HG02981 (cell line): ENCODE measurements around the gene BRAF.
"Not testable (repeated sequence)": the region's sequence is repeated elsewhere in the genome, so short reads cannot be mapped to it uniquely, and the experiment has no call there.

ENCODE experiments used
- ATAC-seq: cut with Tn5 transposase; IDR thresholded peaks from one replicate; pipeline ENCODE4 v1.9.1; 2021; ENCODE audit warnings: mild to moderate bottlenecking, moderate library complexity; ENCODE audit not compliant: unreplicated experiment

The BRAF gene

DNA sequence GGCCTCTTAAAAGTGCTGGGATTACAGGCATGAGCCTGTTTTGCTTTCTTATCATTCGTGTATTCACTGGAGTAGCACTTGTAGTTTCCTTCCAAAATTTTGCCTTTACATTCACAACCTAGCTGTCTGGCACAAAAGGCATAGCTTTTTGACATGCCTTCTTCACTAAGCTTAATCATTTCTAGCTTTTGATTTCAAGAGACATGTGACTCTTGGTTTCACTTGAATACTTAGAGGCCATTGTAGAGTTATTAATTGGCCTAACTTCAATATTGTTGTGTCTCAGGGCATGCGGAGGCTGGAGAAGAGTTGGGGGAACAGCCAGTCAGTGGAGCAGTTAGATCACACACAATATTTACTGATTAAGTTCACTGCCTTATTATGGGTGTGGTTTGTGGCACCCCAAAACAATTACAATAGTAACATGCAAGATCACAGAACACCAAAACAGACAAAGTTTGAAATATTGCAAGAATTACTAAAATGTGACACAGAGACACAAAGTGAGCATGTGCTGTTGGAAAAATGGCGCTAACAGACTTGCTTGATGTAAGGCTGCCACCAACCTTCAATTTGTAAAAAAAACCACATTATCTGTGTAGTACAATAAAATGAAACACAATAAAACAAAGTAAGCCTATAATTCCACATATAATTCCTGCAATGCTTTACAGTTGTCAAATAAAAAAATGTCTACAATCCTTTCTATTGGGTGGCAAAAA is 43.1 kb downstream of the BRAF start:
- peak; percentile 65 for ATAC-seq

DNA sequence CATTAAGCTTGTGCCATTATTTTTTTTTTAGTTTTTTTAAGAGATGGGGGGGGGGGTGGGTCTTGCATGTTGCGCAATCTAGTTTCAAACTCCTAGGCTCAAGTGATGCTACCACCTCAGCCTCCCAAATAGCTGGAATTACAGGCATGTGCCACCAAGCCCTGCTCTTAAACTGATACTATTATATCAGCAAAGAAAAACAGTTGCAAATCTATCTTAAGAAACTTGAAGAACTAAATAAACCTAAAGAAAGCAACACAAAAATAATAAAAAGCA is 47.5 kb downstream of the BRAF start:
- no peak for ATAC-seq

DNA sequence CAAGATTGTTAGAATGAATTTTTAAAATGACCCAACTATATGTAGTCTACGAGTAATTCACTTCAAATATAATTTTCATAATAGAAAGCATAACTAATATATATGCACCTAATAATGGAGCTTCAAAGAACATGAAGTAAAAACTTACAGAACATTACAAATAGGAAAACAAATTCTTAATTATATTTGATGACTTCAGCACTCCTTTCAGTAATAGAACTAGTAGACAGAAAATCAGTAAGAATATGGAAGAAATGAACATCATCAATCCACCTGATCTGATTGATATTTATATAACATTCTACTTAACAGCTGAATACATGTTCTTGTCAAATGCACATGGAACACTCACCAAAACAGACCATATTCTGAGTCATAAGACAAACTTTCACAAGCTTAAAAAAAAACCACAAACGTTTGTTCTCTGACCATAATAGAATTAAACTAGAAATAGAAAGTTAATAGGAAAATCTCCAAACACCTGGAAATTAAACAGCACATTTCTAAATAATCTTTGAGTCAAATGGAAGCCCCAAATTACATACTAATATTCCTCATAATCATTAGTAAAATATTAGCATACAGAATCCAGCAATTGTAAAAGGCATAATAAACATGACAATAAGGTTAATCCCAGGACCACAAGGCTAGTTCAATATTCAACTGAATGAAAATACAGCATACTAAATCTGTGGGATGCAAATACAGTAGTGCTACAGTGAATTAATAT is 48.0 kb downstream of the BRAF start:
- ATAC-seq = peak; percentile 73

DNA sequence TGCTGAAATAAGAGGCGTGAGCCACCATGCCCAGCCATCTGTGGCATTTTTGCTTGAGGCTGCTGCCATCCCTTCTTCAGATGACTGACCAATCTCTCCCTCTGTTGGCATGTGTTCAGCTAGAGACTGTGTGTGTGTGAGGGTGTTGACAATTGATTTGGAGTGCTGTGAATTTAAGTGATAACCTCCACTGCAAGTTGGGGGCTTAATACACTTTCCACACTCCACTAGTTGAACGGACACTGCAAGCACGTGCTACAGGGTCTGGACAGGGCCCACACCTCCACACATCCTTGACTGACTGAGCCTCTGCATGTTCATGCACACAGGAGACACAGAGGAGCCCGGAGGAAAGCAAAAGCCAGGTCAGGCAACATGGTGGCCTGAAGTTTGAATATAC is 51.3 kb downstream of the BRAF start:
- ATAC-seq = no peak

DNA sequence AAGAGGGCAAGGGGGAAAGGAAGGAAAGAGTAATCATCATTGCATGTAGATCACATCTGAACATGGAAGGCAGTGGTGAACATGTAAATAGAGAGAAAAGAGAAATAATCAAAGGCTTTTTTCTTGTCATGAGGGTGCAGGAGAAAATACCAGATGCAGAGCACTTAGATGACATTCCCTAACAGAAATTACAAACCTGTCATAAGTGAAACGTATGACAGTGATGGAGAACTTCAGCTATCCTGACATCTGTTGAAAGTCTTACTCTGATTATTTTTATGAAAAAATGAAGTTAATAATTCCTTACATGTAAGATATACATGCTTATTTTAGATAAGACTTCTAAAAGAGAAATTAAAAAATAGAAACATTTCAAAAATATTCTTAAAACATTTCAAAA is 54.7 kb downstream of the BRAF start:
- ATAC-seq = no peak

DNA sequence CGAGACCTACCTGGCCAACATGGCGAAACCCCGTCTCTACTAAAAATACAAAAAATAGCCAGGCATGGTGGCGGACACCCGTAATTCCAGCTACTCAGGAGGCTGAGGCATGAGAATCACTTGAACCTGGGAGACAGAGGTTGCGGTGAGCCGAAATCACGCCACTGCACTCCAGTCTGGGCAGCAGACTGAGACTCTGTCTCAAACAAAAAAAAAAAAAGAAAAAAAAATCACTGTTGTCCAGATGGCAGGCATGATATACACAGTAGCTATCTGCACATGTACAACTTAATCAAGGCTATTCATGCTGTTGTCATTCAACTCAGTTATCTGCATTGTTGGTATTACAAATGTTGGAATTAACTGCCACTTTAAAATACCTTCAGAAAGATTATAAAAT is 55.3 kb downstream of the BRAF start:
- no peak for ATAC-seq

DNA sequence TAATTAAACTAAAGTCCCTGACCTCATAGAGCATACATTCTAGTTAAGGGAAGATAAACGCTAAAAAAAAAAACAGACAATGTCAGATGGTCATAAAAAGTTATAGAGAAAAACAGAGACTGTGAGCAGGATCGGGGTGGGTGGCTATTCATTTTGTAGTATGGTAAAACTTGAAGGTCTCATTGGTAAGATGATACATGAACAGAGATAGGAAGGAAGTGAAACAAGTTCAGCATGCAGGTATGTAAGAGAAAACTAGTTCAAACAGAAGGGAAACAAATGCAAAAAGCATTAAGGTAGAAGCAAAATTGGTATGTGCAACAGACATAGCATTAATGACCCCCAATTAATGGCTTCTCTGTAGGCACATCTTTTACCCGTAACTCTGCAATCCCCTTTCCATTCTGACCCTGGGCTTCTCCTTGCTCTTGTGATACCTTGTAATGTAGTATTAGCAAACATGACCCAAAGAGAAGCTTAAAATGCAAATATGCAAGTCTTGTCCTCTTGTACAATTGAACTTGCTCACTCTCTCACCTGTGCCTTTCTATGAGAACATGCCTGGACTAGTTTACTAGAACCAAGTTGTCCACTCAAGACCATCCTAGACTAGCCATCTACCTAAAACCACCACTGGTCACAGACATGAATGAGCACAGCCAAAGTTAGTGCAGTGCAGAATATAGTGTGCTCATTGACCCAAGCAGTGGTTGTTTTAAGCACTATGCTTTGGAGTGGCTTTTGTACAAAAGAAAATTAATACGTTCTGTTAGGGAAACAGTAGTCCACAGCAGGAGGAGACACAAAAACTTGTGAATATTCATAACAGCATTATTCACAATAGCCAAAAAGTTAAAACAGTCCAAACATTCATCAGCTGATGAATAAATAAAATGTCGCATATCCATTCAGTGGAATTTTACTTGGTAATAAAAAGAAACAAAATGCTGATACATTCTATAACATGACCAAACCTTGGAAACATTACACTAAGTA is 57.0 kb downstream of the BRAF start:
- no peak for ATAC-seq

DNA sequence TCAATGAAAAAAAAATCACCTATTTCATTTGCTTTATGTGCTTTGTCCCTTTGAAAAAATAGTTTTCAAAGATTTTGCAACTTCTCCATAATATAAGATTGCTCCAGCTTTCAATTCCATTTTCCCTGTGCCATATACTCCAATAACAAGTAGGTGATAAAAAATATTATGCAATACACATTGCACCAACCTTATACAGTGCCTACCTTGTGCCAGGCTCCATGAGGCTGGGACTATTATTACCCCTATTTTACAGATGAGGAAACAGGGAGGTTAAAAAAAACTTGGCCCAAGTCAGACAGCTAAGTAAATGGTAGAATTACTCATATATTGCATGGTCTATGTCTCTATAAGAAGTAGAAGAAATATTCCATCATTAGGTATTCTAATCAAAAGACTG is 57.8 kb downstream of the BRAF start:
- no peak for ATAC-seq

DNA sequence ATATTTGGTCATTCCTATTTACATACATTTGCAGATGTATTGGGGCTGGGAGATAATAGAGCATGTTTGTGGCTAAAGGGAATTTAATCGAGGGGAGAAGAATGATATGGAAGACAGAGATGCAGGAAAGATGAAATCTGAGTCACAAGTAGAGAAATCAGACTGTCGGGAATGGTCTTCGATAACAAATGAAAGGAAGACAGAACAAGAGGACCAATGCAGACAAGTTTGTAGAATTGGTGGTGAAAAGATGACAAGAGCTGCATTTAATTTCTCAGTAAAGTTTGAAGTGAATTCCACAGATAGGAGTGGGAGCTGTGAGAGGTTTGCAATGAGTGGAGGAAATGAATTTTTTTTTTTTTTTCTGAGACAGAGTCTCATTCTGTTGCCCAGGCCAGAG is 60.0 kb downstream of the BRAF start:
- no peak for ATAC-seq

DNA sequence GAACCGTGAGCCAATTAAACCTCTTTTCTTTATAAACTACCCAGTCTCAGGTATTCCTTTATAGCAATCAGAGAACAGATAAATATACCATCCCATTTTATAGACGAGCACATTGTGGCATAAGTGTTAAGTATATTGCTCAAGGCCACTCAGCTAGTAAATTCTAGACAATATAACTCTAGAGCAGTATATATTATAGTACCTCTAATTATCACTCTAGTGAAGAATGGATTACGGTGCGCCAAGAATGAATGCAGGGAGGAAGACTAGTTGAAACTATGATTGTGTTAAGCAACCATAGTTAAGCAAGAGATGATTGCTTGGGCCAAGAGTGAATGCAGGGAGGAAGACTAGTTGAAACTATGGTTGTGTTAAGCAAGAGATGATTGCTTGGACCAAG is 60.9 kb downstream of the BRAF start:
- ATAC-seq = no peak

DNA sequence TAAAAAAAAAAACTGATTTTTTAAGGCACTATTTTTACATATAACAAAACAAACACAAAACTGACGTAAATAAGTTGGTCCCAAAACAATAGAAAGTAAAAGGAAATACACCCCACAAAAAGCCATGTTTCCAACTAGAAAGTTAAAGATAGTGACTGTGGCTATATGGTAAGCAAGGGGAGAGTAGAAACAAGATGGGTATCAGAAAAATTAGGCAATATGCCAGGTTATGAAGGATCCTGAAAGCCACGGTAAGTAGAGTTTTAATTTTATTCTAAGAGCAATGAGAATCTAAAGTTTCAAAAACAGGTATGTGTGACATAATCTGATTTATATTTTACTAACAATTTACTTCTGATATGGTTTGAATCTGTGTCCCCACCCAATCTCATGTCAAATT is 61.5 kb downstream of the BRAF start:
- no peak for ATAC-seq

DNA sequence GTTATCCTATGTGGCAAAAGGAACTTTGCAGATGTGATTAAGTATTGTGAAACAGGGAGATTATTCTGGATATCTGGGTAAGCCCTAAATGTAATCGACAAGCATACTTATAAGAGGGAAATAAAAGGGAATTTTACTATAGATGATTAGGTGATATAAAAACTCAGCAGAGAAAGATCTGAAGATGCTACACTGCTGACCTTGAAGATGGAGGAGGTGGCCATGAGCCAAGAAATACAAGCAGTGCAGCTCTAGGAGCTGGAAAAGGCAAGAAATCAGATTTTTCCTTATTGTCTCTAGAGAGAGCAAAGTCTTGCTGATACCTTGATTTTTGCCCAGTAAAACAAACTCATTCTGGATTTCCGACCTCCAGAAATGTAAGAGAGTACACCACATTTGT is 67.7 kb downstream of the BRAF start:
- ATAC-seq = no peak

DNA sequence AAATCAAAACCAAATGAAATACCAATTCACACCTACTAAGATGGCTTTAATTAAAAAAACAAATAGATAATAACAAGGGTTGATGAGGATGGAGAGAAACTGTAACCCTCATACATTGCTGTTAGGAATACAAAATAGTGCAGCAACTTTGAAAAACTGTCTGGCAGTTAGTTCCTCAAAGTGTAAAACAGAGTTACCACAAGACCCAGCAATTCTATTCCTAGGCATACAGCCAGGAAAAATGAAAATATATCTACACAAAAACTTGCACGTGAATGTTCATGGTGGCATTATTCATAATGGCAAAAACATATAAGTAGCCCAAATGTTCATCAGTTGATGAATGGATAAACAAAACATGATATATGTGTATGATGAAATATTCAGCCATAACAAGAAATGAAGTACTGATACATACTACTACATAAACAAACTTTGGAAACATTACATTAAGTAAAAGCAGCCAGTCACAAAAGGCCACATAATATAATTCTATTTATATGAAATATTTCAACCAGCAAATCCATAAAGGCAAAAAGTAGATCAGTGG is 83.5 kb downstream of the BRAF start:
- ATAC-seq = no peak

DNA sequence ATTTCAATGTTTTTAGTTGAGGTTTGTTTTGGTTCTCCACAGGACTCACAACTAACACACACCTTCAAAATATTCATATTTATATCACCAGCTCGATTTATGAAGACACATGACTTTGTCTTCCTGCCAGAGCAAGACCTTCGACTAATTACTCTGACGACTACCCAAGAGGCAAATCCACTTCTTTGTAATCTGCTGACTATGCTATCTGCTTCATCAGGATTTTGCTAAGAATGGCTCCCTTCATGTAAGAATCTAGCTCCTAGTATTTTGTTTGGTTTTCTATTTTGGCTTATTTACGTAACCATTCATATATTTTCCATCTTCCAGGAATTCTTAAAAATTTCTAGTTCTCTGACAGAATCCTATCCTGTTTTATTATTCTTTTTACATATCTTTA is 93.0 kb downstream of the BRAF start:
- ATAC-seq = no peak

DNA sequence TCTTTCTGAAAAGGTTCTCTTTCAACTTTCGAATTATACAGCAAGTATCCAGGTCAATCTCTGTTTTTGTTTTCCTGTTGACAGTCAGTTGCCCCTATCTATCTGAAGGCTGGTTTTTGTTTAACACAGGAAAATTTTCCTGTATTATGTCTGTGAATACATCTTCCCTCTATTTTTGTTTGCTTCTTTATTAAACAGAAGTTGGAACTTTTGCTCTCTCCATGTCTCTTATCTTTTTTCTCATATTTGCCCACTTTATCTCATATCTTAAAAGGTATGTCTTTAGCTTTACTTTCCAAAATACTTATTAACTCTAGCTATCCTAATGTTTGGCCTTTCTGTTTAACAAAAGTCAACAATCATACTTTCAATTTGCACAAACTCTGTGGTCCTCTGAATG is 95.0 kb downstream of the BRAF start:
- no peak for ATAC-seq

DNA sequence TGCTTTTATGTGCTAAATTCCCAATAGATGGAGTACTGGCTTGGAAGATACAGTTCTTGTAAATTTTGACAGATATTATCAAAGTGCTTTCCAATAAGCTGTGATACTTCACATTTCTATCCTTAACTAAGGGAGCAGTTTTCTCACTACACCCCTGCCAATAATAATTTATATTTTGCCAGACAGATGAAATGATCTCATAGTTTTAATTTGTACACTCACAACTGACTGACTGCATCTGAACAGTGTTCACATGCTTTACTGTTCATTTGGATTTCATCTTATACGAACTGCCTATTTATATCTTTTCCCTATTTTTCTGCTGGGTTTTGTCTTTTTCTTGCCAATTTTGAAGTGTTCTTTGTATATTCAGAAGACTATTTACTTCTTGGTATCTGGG is 96.0 kb downstream of the BRAF start:
- ATAC-seq = no peak

DNA sequence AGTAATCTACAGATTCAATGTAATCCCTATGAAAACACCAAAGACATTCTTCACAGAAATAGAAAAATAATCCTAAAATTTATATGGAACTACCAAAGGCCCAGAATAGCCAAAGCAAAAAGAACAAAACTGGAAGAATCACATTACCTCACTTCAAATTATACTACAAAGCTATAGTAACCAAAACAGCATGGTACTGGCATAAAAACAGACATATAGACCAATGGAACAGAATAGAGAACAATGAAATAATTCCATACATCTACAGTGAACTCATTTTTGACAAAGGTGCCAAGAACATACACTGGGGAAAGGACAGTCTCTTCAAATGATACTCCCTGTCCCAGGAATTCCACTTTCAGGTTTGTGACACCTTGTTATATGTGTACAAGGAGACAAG is 107.3 kb downstream of the BRAF start:
- not testable (repeated sequence) for ATAC-seq

DNA sequence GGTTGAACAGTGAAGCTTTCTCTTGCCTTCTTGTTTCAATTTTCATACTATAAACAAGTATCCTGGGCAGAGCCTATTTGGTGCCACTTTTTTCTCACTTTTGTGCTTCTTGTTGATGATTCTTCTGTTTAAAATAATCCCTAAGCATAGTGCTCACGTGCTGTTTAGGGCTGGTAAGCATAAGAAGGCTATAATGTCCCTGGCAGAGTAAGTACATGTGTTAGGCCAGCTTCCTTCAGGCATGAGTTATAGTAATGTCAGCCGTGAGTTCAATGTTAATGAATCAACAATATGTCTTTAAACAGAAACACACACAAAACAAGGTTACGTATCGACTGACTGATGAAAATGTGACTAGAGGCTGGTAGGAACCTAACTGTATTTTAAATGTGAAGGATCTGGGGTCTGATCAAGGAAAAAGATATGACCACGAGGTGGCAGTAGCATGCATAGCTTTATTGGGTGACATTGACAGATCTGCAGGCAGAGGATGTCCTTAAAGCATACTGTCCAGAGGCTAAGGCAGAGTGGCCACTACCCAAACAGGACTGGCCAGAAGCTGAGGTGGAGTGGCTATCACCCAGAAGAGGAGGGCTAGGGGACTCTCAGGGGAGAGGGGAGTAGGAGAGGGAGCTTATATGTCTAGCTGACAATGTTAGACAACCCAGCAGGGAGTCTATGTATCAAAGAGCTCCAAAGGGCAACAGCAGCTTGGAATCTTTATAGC is 113.7 kb downstream of the BRAF start:
- peak; percentile 80 for ATAC-seq

DNA sequence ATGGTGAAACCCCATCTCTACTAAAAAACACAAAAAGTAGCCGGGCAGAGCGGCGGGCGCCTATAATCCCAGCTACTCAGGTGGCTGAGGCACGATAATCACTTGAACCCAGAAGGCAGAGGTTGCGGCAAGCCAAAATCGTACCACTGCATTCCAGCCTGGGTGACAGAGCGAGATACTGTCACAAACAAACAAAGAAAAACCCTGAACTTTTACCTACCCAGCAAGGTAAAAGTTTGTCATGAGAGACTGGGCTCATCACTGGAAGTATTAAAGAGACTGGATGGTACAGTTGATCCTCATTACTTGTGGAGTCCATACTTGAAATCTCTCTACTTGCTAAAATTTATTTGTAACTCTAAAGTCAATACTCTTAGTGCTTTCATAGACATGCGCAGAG is 114.3 kb downstream of the BRAF start:
- no peak for ATAC-seq

DNA sequence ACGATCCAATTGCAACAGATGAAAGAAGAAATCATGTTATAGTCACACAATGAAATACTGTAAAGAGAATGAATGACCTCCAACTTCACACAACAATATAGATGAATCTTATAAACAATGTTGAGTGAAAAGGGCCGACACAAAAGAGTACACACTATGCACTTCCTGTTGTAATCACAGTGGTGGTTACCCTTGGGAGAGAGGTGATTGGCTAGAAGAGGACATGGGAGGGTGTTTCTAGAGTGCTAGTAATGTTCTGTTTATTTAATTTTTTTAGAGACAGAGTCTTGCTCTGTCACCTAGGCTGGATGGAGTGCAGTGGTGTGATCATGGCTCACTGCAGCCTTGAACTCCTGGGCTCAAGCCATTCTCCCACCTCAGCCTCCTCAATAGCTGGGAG is 145.8 kb downstream of the BRAF start:
- no peak for ATAC-seq

DNA sequence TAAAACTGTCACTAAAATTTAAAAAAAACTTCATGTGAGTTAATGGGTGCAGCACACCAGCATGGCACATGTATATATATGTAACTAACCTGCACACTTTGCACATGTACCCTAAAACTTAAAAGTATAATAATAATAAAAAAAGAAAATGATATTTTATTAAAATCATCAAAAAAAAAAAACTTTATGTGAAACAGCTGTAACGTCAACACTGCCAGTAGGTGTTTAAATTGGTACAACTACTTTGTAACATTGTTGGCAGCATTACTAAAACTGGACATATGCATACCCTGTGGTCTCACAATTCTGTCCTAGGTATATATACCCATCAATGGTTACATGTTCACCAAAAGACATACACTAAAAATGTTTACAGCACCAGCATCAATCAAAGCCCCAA is 146.2 kb downstream of the BRAF start:
- no peak for ATAC-seq
